Esophagus muscularis mucosa (tissue), 3 donors: ENCODE results near the gene AGAP1.

Experiments used
- EP300 ChIP-seq: sonication (generic); formaldehyde crosslinking; IDR thresholded peaks from one replicate; pipeline ENCODE4 v1.6.1; 2017; ENCODE audit warnings: antibody characterized with exemption
- POLR2A ChIP-seq: fragments of 450-650 bp; IDR thresholded peaks from one replicate; pipeline ENCODE4 v1.6.1; 2017; ENCODE audit warnings: antibody characterized with exemption, moderate library complexity, mild to moderate bottlenecking, low read depth
- POLR2AphosphoS5 ChIP-seq, 2 donors: sonication (generic); formaldehyde crosslinking; IDR thresholded peaks; one replicate each; pipeline ENCODE4 v1.6.1; 2017; ENCODE audit warnings: antibody characterized with exemption in 2 of 2

DNA sequence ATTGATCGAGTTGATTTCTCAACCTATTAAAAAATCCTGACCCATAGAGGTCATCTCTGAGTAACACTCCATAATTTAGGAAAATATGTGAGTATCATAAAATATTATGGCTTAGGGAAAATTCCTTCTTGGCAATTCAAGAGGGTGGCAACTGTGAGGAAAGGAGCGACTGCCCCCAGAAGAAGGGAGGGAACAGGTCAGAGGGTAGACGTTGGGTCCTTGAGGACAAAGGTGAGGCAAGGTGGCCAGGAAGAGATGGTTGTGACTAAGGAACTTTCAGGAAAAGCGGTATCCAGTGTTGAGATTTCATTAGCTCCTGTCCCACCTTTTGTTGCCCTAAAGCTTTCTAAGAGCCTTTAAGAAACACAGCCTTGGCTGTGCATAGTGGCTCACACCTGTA lies 10.5 kb upstream of the AGAP1 start:
- TF ChIP-seq POLR2A, result no peak
- no peak for TF ChIP-seq EP300
- no peak for TF ChIP-seq POLR2AphosphoS5 (IDR thresholded peaks at IDR 0.05)
